HepG2 (cell line): Measurements from ENCODE around the gene INPP5K.

Experiments used
- BORCS8-MEF2B ChIP-seq: sonication (generic); formaldehyde crosslinking; IDR thresholded peaks from 2 replicates; pipeline ENCODE4 v1.8.0; 2022; ENCODE audit warnings: mild to moderate bottlenecking, missing genetic modification reagents
- CTCF ChIP-seq: sonication (generic); formaldehyde crosslinking; IDR thresholded peaks from 2 replicates; pipeline ENCODE4 v1.5.0; 2020; ENCODE audit warnings: mild to moderate bottlenecking, missing genetic modification reagents, moderate library complexity
- MYC ChIP-seq: sonication (generic); formaldehyde crosslinking; IDR thresholded peaks from 2 replicates; pipeline ENCODE4 v1.9.0; 2021; ENCODE audit warnings: missing genetic modification reagents, borderline replicate concordance
- ZNF747 ChIP-seq: sonication (generic); formaldehyde crosslinking; IDR thresholded peaks from 2 replicates; pipeline ENCODE4 v1.8.1; 2023; ENCODE audit warnings: missing genetic modification reagents, mild to moderate bottlenecking, borderline replicate concordance

GRCh38 chr17:1471911-1472821 is 44.2 kb downstream of the INPP5K start:
- no peak for TF ChIP-seq BORCS8-MEF2B (CRISPR knock-in tag)
- TF ChIP-seq MYC: no peak
- TF ChIP-seq ZNF747 (CRISPR knock-in tag): no peak
- TF ChIP-seq CTCF (CRISPR knock-in tag): no peak
